ENCODE measurements around the gene FRG2C.
"Not testable (repeated sequence)": the region's sequence is repeated elsewhere in the genome, so short reads cannot be mapped to it uniquely, and the experiment has no call there.

Gene FRG2C

DNA sequence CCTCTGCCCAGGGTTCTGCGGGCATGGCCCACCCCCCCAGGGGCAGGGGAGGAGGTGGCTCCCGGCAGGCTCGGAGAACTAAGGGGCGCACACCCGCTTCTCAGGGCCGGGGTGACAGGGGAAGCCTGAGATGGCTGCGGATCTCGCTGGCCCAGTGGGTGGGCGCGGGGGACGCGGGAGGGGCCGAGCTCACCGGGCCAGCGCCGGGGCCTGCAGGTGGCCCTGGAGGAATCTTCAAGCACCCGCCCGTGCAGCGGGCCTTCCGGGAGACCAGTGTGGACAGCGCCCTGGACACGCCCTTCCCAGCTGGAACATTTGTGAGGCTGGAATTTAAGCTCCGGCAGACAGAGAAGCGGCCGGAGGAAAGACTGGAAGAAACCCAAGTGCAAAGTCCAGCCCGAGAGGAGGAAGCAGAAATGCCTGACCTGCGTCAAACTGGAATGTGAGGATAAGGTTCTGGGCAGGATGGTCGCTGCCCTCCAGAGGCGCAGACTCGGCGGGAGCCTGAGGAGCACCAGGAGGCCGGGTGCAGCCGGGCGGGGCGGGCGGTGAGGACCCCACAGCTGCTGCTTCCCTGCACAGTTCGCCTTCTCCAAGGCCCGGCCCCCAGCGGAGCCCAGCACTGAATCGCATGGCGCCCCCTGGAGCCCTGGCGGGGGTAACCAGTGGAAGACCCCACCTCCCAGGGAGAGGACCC, 5.6 kb upstream of the FRG2C start:
- H3K9me3 Mint-ChIP-seq; H3K27ac Mint-ChIP-seq; DNase-seq; H3K36me3 Mint-ChIP-seq (ENCODE audit: low read depth); H3K4me1 Mint-ChIP-seq (ENCODE audit: low read depth): not testable (repeated sequence)
- Mint-ChIP-seq H3K4me3 (peak overlapping the region; percentile 67), H3K27me3 (peaks cover 56% of the 10 kb centered on the region)

DNA sequence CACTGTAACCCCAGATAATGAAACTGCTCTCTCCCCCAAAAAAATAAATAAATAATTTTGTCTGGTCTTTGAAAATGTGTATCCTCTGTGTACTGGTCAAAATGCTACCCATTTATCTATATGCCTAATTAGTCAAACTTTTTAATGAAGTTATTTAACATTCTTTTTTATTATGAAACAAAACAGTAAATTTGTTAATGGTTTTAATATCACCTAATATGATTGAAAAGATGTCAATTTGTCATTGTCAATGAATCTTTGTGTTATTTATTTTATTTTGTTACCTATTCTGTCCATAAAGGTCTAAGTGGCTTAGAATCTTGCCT, 5.1 kb upstream of the FRG2C start:
- H3K4me3 Mint-ChIP-seq; H3K27ac Mint-ChIP-seq; H3K9me3 Mint-ChIP-seq; DNase-seq; H3K4me1 Mint-ChIP-seq (ENCODE audit: low read depth); H3K36me3 Mint-ChIP-seq (ENCODE audit: low read depth): not testable (repeated sequence)
- H3K27me3 Mint-ChIP-seq, result peaks cover 55% of the 10 kb centered on the region

DNA sequence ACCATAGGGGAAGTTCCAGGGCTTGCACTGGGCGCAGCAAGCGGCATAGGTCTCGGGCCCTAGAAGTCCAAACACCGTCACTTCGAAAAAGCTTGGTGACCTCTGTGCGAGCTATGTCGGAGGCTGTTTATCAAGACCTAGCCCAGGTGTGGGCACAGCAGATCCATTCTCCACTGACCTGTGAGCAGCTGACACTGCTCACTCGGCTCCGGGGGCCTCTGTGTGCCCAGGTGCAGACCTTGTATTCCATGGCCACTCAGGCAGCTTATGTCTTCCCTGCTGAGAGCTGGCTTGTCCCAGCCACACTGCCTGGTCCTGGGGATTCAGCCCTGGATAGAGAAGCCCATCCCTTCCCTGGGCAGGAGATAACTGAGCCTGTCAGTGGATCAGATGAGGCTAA, 1.5 kb downstream of the FRG2C start:
- H3K9me3 Mint-ChIP-seq, result peaks cover 19% of the 10 kb centered on the region
- peaks cover 55% of the 10 kb centered on the region for H3K27me3 Mint-ChIP-seq
- not testable (repeated sequence) for H3K4me3 Mint-ChIP-seq; H3K27ac Mint-ChIP-seq; H3K36me3 Mint-ChIP-seq (ENCODE audit: low read depth); DNase-seq; H3K4me1 Mint-ChIP-seq (ENCODE audit: low read depth)

DNA sequence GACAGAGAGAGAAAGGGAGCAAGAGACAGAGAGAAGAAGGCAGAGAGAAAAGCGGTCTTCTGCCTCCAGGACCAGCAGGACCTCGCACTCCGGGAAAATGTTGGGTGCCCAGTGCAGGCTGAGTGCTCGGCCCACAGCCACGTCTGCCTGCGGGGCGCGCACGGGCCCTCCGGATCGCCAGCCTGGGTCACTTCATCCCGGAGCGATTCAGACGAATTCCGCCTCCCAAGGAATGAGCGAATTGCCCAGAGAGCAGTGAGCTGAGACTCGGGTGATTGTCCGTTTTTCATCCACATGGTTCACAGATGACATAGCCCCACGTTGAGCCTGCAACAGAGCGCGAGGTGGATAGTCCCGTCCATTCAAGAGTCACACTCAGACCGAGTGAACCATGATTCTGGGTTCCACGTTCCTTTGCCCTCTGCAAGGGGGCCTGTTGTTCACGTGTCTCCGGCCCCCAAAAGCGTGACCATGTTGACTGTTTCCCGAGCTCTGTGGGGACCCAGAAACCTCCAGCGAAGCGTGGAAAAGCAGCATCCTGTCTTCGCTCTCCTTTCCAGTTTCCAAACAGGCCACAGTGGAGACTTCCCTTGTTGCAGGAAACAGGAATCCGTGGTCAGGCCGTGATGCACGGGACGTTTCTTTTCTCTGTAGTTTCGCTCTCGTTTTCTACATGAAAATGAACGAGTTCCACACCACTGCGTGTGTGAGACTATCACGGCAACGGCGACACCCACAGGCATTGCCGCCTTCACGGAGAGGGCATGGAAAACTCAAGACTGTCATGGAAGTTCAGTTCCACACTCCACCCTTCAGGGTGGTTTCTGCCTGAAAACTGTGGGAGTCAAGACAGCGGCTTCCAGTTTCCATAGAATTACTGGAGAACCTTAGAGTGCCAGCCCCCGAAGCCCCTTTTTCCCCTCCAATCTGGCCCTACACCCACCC, 3.9 kb downstream of the FRG2C start:
- DNase-seq; H3K27ac Mint-ChIP-seq; H3K36me3 Mint-ChIP-seq (ENCODE audit: low read depth); H3K4me3 Mint-ChIP-seq: not testable (repeated sequence)
- peaks cover 15% of the 10 kb centered on the region for H3K4me1 Mint-ChIP-seq (ENCODE audit: low read depth)
- H3K27me3 Mint-ChIP-seq, result peaks cover 63% of the 10 kb centered on the region
- H3K9me3 Mint-ChIP-seq, result peaks cover 26% of the 10 kb centered on the region

DNA sequence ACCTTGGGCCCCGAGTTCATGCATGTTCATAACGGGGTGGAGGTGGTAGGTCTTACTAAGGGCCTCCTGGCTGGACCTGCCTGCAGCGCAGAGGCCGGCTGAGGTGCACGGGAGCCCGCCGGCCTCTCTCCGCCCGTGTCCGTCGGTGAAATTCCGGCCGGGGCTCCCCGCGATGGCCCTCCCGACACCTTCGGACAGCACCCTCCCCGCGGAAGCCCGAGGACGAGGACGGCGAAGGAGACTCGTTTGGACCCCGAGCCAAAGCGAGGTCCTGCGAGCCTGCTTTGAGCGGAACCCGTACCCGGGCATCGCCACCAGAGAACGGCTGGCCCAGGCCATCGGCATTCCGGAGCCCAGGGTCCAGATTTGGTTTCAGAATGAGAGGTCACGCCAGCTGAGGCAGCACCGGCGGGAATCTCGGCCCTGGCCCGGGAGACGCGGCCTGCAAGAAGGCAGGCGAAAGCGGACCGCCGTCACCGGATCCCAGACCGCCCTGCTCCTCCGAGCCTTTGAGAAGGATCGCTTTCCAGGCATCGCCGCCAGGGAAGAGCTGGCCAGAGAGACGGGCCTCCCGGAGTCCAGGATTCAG, 4.7 kb downstream of the FRG2C start:
- peak; percentile 63 for DNase-seq

DNA sequence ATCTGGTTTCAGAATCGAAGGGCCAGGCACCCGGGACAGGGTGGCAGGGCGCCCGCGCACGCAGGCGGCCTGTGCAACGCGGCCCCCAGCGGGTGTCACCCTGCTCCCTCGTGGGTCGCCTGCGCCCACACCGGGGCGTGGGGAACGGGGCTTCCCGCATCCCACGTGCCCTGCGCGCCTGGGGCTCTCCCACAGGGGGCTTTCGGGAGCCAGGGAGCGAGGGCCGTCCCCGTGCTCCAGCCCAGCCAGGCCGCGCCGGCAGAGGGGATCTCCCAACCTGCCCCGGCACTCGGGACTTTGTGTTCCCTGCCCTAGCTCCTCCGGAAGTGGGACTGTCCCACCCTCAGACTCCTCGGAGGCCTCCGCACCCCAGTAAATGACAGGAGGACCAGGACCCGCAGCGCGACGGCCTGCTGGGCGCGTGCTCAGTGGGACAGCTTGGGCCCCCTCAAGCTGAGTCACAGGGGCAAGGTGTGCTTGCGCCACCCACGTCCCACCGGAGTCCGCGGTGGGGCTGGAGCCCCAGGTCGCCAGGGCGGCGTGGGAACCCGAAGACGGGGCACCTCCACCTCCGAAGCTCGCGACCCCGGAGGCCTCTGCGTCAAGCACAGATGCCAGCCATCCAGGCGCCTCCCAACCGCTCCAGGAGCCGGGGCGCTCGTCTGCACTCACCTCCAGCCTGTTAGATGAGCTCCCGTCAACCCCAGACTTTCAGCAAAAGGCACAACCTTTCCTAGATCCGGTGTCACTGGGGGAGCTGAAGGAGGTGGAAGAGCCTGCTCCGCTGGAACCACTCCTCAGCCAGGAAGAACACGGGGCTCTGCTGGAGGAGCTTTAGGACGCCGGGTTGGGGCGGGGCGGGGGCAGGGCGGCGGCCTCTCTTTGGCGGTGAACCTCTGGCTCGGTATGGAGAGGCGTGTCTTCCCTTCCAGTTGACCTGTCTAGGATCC, 5.5 kb downstream of the FRG2C start:
- not testable (repeated sequence) for H3K4me3 Mint-ChIP-seq; H3K36me3 Mint-ChIP-seq (ENCODE audit: low read depth); H3K27ac Mint-ChIP-seq
- peaks cover 15% of the 10 kb centered on the region for H3K4me1 Mint-ChIP-seq (ENCODE audit: low read depth)
- H3K27me3 Mint-ChIP-seq, result peaks cover 69% of the 10 kb centered on the region
- peak; percentile 33 for DNase-seq
- peaks cover 32% of the 10 kb centered on the region for H3K9me3 Mint-ChIP-seq

More for the DNA sequence above, 4.7 kb downstream of the FRG2C start:
- Mint-ChIP-seq H3K4me1 (ENCODE audit: low read depth) (peaks cover 15% of the 10 kb centered on the region), H3K9me3 (peaks cover 34% of the 10 kb centered on the region), H3K27me3 (peaks cover 67% of the 10 kb centered on the region)
- not testable (repeated sequence) for H3K36me3 Mint-ChIP-seq (ENCODE audit: low read depth); H3K27ac Mint-ChIP-seq; H3K4me3 Mint-ChIP-seq

DNA sequence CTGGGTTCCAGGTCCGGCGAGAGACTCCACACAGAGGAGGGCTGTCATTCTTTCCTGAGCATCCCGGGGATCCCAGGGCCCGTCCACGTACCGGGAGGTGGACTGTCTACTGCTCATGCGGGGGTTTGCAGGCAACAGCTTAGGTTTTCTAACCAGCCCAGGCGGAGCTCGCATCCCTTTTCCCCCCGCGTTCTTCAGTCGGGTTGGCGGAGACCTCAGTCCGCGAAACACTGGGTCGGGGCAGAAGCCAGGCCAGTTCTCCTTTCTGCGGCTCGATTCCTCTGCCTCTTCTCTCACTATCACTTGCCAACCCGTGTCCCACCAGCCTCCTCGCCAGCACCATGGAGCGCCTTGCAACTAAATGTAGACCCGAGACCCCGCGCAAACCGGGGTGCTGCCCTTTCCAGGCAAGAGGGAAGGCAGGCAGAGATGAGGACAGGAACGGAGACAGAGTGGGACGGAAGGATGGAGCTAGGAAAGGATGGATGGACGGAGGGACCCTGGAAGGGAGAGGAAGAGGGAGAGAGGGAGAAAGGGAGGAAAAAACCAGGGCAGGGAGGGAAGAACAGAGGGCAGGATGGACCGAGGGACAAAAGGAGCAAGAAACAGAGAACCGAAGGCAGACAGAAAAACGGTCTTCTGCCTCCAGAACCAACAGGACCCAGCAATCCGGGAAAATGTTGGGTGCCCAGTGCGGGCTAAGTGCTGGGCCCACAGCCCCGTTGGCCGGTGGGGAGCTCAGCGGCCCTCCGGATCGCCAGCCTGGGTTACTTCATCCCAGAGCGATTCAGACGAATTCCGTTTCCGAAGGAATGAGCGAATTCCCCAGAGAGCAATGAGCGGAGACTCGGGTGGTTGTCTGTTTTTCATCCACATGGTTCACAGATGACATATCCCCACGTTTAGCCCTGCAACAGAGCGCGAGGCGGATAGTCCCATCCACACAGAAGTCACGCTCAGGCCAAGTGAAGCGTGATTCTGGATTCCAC, 6.5 kb downstream of the FRG2C start:
- peaks cover 15% of the 10 kb centered on the region for H3K4me1 Mint-ChIP-seq (ENCODE audit: low read depth)
- H3K27me3 Mint-ChIP-seq, result peaks cover 65% of the 10 kb centered on the region
- peaks cover 38% of the 10 kb centered on the region for H3K9me3 Mint-ChIP-seq
- DNase-seq; H3K4me3 Mint-ChIP-seq; H3K36me3 Mint-ChIP-seq (ENCODE audit: low read depth); H3K27ac Mint-ChIP-seq: not testable (repeated sequence)

DNA sequence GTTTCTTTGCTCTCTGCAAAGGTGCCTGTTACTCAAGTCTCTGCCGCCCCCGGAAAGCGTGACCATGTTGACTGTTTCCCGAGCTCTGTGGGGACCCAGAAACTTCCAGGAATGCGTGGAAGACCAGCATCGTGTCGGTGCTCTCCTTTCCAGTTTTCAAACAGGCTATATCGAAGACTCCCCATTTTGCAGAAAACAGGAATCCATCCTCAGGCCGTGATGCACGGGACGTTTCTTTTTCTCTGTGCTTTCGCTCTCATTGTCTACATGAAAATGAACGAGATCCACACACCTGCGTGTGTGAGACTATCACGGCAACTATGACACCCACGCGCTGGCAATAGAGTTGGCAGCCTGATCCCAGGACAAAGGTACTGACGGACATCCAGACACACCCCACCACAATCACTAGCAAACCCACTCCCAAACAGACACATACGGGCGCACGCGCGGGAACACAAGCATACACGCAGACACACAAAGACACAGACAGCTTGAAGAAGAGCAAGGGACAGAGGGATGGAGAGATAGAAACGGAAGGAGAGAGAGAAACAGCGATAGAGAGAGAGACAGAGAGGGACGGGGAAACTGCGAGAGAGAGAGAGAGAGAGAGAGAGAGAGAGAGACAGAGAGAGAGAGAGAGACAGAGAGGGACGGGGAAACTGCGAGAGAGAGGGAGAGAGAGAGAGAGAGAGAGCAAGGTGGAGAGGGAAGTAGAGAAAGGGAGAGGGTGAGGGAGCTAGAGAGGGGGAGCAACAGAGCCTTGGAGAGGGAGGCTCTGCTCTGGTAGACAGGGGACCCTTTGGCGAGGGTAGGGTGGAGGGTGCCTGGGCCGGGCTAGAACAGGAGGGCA, 7.4 kb downstream of the FRG2C start:
- H3K36me3 Mint-ChIP-seq (ENCODE audit: low read depth); H3K4me3 Mint-ChIP-seq; DNase-seq: not testable (repeated sequence)
- Mint-ChIP-seq H3K27me3 (peaks cover 66% of the 10 kb centered on the region), H3K4me1 (ENCODE audit: low read depth) (peaks cover 15% of the 10 kb centered on the region), H3K27ac (peak overlapping the region; percentile 0), H3K9me3 (peaks cover 41% of the 10 kb centered on the region)

DNA sequence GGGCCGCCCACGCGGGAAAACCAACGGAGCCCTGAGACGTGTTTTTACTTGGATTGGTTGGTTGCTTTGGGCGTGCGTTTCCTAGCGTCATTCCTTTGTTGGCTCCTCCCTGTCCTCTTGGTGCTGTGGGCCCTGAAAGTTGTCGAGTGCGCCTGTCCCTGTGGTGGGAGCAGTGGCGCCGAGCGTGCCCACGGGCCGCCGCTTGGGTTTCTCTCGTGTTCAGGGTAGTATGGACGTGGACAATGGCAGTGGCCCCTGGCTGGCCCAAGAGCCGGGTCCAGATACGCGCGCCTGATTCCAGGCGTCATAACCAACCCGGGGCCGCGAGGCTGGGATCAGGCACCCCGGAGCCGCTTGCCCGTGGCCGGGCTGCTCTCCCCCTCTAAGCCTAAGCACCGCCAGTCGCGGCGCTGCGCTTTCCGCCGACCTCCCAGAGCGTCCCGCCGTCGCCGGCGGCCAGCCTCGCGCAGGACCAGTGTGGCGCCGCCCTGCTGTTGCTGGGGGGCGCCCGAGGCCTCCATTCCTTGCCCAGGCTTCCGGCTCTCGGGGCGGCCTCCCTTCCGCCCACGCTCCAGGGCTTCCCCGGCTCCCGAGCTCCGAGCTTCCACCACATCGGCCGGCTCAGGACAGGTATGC, 8.1 kb downstream of the FRG2C start:
- Mint-ChIP-seq H3K9me3 (peaks cover 40% of the 10 kb centered on the region), H3K27me3 (peaks cover 63% of the 10 kb centered on the region), H3K4me1 (ENCODE audit: low read depth) (peaks cover 15% of the 10 kb centered on the region)
- not testable (repeated sequence) for H3K36me3 Mint-ChIP-seq (ENCODE audit: low read depth); H3K27ac Mint-ChIP-seq; H3K4me3 Mint-ChIP-seq; DNase-seq

DNA sequence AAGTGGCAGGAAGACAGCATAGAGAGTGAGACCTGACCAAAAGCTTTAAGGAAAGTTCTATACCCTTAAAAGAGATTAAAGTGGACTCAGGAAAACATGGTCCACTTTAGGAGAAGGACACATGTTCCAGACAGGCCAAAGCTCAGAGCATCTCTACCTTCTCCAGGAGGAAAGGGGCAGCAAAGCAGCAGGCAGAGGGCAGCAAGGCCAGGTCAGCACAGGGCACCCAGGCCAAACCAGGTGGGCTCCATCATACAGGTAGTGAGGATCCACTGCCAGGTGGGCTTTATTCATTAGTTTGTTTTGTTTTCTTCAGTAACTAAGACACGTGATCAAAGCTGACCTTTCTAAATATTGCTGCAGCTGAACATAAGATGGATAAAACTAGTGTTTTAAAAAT, 19.8 kb downstream of the FRG2C start:
- H3K4me3 Mint-ChIP-seq; DNase-seq; H3K27ac Mint-ChIP-seq; H3K27me3 Mint-ChIP-seq; H3K36me3 Mint-ChIP-seq (ENCODE audit: low read depth); H3K4me1 Mint-ChIP-seq (ENCODE audit: low read depth): not testable (repeated sequence)
- H3K9me3 Mint-ChIP-seq, result peaks cover 24% of the 10 kb centered on the region

DNA sequence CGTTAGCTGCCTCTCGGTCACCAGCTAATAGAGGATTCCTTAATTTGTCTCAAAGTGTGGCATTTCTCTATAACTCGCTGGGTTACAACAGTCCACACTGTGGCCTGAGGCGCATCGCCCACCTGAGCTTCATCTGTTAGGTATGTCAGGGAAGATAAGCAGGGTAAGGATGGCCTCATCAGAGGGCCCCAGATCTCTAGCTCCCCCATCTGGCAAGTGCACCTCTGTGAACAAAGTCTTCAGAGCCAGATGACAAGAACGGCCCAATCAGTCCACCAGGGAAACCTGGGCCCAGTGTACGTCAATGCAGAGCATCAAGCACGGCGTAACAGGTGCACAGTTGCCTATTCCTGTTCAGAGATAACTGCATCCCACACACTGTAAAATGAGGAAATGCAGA, 23.2 kb downstream of the FRG2C start:
- no peak overlapping the region for H3K27ac Mint-ChIP-seq

DNA sequence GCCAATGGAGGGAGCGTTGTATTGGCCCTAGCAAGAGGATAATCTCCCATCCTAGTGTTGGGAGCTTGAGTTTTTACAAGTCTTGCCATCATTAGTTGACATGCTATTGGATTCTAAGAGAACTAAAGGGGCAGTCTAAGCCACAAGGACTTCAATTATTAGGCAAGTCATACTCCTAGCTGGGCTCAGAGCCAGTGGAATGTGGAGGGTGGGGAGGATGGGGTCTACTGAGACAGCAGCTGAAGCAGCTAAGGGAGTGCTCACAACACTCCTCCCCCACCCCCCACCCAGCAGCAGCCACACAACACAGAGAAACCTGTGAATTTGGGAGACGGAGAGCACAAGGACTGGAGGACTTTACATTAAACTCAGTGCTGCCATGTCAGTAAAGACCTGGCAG, 27.9 kb downstream of the FRG2C start:
- H3K9me3 Mint-ChIP-seq, result peaks cover 49% of the 10 kb centered on the region
- DNase-seq, result no peak

More for the DNA sequence above, 23.2 kb downstream of the FRG2C start:
- H3K4me1 Mint-ChIP-seq (ENCODE audit: low read depth), result no peaks in the 10 kb centered on the region
- peaks cover 3% of the 10 kb centered on the region for H3K36me3 Mint-ChIP-seq (ENCODE audit: low read depth)
- H3K9me3 Mint-ChIP-seq, result peaks cover 43% of the 10 kb centered on the region
- H3K27me3 Mint-ChIP-seq, result no peaks in the 10 kb centered on the region
- no peak overlapping the region for H3K4me3 Mint-ChIP-seq
- DNase-seq, result no peak

More for the DNA sequence above, 27.9 kb downstream of the FRG2C start:
- H3K4me3 Mint-ChIP-seq, result no peak overlapping the region
- no peaks in the 10 kb centered on the region for H3K27me3 Mint-ChIP-seq
- no peak overlapping the region for H3K27ac Mint-ChIP-seq
- H3K36me3 Mint-ChIP-seq (ENCODE audit: low read depth), result peaks cover 3% of the 10 kb centered on the region
- H3K4me1 Mint-ChIP-seq (ENCODE audit: low read depth), result no peaks in the 10 kb centered on the region

Measured in activated T-cell treated with anti-CD3 and anti-CD28 coated beads, Interleukin-2, amount 50 U/mL, for 24 hours (primary cell).